GM21619 (cell line): ENCODE data around the gene CDCP2.

Experiments
- ATAC-seq: cut with Tn5 transposase; IDR thresholded peaks from one replicate; pipeline ENCODE4 v1.9.1; 2021; ENCODE audit not compliant: unreplicated experiment

The CDCP2 gene

DNA sequence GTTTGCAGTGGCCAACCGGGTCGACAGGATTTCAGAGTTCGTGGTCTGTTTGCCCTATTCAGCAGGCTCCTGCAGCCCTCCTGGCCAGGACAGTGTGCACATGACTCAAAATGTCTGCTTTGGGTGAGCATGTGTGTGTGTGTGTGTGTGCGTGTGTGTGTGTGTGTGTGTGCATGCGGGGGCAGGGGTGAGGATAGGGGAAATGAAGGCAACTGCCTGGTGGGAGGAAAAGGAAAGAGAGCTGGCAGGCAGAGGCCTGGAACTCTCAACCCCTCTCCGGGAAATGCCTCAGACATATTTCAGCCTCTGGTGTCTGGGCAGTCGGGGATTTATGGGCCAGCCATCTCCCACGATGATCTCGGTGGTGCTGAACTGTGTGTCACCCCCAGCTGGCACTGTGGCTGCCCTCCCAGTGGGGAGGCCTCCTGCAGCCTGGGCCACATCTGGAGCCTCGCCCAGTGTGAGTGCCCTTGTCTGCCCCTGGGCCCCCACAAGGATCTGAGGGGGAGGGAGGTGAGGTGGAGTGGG is 15.2 kb downstream of the CDCP2 start:
- no peak for ATAC-seq

DNA sequence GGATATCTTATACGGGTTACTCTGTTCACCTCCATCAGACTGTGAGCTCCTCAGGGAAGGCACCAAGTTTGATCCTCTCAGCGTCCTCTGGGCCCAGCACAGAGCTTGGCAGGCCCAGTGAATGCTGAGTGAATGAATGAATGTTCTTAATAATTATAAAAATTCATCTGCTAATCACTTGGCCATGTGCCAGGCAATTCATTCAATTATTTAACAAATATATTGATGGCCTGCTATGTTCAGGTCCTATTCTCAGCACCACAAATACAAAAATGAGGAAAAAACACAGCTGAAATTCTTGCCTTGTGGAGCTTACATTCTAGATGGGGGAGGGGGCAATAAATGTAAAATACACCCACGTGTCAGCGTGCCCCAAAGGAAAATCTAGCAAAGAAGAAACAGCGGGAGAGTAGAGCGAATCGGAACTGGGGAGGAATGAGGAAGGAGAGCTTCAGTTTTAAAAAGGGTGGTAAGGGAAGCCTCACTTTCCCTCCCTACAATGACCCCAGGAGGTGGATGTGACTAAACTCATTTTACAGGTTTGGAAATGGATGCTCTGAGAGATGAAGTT is 15.8 kb downstream of the CDCP2 start:
- ATAC-seq = no peak

DNA sequence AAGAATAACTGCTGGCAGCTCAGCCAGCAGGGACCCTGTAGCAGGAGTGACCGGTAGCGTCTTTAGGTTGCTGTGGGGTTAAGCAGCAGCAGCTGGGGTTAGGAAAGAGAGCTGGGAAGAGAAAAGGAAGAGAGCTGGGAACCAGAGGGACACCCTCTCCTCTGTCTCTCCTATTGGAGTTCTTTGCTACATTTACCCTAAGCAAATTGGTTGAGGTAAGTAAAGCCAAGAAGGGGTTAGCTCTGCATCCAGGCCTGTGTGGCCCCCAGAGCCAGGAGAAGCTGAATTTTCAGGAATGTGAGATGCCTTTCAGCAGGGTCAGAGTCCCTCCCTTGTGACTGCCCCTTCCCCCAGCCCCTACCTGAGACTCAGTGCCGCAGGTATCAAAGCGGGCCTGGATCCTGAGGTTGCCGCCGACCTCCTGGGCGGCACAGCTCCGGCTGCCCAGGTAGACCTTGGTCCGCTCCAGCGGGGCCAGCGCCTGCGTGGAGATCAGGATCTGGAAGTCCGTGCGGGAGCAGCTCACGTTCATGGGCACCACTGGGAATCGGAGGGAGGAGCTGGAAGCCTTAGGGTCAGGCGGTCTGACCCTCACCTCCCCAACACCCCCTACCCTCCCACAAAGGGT is 16.4 kb downstream of the CDCP2 start:
- ATAC-seq = no peak

DNA sequence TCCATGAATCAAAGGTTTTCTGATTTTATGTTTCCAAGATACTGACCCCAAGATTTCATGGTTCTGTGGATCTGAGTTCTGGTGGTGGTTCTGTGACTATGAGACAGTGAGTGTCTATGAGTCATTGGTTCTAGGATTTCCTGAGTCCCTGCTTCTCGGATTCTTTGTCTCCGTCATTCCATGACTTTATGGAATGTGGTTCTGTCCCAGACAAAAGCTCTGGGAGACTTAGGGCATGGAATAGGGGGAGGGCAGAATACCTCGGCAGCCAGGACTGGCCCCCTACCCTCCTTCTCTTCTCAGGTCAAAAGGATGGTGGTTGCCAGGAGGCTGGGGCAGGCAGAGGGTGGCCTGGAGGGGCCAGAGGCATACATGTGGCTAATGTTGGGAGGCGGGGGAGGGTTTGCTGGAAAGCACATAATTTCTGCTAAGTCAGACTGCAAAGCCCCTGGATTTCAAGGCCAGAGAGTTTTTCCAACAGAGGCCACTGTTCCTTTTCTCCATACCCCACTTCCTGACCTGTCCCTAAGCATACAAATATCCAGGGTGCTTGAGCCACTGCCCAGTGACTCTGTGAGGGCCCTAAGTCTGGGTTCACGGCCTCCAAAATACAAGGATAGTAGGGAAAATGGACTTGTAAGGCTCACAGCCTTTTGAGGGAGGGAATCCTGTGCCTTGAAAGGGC is 17.2 kb downstream of the CDCP2 start:
- ATAC-seq = no peak

DNA sequence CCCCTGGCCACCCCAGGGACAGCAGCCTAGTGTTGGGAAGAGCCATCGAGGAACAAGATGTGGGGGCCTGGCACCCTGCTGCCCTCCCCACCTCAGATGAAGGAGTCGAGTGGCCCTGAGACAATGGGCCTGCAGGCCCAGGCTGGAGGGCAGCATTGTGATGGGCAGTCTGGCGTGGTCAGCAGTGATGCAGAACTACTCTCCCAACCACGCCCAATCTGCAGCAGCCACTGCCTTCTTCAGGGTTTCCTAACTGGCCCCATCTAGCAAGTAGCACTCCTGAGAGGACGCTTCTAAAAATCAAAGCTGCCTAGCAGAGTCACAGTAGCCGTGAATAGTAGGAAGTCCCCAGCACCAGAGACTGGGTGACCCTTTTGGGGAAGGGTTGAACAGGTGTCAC is 18.5 kb downstream of the CDCP2 start:
- no peak for ATAC-seq

DNA sequence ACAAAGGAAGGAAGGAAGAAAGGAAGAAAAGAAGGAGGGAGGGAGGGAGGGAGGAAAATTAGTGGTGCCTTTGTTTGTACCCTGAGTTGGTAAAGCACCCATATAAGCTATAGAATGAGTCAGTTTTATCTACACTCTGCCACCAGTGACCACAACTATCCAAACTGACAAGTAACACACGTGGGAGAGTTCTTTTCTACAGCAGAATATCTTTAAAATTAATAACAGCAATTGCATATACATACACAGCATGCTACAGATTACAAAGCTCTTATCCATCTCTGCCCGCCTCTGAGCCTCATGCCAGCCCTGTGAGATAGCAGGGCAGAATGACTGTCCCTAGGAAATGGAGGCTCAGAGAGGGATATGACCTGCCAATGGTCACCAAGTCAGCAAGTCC is 20.3 kb downstream of the CDCP2 start:
- no peak for ATAC-seq

DNA sequence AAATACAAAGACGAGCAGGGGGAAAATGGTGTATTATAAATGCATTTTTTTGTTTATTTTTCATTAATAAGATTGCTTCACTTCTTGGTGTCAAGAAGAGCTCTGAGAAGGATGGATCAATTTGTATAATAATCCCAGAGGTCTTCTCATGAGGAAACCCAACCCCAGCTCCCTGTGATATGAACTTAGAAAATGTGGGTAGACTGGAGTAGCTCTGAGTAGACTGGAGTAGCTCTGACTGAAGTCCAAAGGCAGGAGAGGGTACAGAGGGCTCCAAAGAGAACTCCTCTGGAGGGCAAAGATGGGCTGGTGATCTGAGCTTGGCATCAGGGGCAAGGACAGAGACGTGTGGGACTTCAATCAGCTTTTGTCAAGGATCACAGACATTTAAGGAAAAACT is 21.4 kb downstream of the CDCP2 start:
- ATAC-seq = no peak

DNA sequence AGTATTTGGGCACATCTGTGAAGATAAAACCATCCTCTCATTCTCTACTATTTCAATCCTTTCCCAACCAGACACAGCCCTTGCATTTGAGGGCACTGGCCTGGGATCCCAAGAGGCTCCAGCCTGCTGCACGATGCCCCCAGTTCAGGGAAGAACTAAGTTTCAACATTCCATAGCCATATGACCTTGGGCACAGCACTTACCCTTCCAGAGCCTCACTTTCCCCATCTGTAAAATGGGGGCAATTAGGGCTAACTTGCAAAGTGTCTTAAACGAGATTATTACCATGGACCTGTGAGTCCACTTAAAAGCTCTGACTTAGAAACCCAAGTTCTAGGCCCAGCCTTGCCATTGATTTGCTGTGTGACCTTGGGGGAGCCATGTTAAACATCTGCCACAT is 22.9 kb downstream of the CDCP2 start:
- ATAC-seq = no peak

DNA sequence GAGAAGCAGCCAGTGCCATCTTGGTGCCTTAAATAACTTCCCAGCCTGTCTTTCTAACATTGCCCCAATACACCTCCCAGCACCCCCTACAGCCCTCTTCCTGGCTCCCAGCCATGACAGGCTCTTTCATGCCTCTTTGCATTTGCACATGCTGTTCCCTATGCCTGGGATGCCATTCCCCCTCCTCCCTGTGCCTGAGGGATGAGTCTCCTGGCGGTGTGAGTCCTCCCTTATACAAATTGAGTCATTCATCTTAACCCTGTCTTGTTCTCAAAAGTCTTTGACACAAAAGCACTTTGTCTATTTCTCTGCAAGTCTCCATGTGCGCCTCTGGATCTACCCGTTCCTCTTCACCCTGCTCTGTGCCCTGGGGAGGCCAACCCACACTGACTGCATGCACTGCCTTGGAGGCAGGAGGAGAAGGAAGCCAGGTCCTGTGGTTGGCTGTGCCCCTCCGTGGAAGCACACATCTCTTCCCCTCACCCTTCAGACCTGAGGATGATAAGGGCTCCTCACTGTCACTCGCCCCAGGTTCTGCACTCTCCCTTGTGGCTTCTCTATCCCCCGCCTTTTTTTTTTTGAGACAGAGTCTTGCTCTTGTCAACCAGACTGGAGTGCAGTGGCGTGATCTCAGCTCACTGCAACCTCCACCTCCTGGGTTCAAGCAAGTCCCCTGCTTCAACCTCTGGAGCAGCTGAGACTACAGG is 25.1 kb downstream of the CDCP2 start:
- no peak for ATAC-seq

DNA sequence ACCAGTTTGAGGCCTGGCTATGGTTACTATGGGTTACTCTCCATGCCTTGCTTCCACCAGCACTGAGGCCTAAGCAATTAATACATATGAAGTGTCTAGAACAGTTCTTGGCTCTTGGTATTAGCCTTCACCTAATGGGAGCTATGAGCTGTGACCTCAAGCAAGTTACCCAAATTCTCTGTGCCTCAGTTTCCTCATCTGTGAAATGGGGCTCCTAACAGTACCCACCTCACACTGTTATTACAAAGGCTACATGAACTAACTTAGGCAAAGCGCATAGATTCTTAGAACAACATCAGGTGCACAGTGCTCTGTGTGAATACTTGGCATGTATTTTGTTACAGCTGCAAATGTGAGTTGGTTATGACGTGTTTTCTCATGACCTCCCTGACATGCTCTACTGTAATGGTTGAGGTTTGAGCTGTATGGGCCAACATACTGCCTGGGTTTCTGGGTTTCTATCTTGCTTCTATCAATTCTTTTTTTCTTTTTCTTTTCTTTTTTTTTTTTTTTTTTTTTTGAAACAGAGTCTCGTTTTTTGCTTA is 26.5 kb downstream of the CDCP2 start:
- ATAC-seq = no peak

DNA sequence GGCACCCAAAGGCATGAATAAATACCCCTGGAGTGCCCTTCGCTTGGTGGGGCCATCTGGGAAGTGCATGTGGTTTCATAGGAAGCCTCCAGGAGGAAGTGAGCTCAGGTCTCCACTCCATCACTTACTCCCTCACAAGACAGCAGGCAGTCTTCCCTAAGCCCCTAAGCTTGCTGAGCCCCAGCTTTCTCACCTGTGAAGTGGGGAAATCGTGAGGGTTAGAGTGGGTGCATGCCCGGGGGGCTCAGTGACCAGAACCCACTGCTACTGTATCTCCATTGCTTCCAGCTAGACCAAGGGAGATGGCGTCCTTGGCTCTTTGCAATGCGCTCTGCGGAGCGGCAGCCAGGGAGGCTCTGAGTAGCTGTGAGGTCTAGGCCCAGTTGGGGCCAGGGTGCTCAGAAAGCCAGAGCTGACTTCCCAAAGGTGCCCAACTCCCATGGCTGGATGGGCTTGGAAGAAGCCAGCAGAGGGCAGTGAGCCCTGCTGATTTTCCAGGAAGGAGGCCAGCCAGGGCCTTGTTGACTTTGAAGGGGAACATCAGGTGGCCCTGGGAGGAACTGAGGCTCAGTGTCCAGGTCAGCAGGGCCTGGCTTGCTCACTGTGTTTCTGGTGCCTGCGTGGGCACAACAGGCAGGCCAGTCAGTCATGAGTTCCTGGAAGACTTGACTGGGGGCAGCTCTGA is 27.3 kb downstream of the CDCP2 start:
- no peak for ATAC-seq

DNA sequence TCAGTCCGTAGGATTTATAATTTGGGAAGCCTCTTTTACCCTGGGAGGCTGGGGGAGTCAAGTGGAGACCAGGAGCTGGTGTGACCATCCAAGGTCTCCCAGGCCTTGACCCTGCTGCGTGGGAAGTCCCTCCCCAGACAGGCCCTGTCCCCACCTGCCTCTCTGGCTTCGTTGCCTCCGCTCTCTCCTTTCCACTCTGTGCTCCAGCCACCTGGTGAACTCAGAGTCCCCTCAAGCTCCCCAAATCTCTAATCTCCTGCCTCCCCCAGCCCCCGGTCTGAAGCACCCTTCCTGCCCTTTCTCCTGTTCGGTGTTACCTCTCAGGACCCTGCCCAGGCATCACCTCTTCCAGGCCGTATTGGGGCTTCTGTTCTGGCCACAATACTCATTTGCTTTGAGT is 27.9 kb downstream of the CDCP2 start:
- no peak for ATAC-seq

DNA sequence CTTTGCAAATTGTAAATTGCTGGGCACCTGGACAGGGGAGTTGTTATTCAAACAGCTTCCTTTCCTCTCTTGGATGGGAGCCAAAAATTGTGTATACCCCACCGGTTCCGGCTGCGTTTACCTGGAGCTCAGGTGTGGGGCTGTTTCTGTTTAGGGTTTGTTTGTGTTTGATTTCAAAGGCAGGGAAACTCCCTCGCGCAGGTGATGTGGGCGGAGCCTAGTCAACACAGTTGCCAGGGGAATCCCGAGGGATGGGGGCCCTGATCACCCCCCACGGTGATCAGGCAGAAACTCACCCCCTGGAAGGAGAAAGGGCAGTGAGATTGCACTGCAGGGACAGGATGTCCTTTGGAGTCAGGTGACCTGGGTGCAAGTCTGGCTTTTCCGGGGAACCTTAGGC is 28.3 kb downstream of the CDCP2 start:
- no peak for ATAC-seq

DNA sequence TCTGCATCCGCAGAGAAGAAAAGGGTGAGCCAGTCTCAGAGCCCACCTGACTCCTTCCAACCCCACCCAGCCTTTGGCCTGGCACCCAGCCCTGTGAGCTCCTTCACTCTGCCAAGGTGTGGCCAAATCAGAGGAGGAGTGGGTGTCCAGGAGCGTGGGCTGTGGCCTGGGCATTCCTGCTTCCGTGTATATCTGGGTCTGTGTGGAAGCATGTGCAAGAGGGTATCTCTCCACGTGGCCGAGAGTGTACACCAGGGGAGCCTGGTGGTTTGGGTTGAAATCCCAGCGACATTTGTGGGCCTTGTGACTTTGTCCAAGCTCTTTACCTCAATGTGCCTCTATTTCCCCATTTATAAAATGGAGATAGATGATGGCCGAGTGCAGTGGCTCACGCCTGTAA is 29.8 kb downstream of the CDCP2 start:
- ATAC-seq = no peak

DNA sequence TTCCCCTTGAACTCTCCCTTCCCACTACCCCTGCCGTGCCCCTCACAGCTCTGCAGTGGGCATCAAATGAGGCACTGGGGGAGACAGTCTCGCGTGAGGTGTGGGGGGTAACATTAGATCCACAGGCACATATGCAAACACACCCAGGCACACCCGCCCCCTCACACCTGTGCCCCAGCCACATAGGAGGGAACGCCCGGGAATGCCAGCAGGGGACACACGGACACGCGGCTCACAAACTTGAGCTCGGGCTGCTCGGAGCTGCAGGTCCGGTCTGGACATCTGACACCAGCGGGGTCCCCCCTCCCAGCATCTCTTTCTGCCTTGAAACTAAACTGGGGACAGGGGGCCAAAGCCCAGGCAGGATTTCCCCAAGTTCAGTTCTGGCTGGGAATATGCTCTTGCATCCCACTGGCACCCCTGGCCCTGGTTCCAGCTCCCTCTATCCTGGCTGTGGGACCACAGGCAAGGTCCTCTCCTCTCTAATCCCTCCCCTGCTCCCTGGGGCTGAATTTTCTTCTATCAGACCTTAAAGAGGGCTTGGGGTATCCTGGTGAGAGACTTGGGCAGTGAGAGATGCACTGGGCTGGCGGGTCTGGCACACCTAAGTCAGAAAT is 30.6 kb downstream of the CDCP2 start:
- no peak for ATAC-seq

DNA sequence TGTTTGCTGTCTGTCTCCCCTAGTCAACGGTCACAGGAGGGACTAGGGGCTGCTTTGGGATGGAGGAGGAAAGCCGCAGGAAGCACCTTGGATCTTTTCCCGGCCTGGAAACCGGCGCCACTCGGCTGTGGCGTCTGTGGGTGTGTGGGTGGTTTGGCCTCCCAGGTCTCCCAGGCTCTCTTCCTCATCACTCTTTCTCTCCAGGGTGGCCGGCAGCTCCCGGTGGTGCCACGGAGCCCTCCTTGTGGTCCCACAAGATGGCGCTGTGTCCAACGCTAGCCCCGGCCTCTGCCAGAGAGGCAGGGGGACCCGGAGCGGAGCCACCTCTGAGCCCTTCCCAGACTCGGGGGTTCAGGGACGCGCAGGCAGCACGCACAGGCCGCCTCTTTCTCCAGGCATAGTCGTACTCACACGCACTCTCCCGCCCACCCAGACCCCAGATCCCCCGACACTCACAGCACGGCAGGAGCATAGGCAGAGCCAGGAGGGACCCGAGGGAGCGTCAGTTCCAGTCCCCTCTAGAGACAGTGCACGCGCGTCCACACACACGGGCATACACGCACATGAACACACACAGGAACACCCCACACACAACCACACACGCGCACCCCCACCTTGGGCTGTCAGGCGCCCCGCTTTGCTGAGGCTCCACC is 31.2 kb downstream of the CDCP2 start:
- ATAC-seq = no peak

DNA sequence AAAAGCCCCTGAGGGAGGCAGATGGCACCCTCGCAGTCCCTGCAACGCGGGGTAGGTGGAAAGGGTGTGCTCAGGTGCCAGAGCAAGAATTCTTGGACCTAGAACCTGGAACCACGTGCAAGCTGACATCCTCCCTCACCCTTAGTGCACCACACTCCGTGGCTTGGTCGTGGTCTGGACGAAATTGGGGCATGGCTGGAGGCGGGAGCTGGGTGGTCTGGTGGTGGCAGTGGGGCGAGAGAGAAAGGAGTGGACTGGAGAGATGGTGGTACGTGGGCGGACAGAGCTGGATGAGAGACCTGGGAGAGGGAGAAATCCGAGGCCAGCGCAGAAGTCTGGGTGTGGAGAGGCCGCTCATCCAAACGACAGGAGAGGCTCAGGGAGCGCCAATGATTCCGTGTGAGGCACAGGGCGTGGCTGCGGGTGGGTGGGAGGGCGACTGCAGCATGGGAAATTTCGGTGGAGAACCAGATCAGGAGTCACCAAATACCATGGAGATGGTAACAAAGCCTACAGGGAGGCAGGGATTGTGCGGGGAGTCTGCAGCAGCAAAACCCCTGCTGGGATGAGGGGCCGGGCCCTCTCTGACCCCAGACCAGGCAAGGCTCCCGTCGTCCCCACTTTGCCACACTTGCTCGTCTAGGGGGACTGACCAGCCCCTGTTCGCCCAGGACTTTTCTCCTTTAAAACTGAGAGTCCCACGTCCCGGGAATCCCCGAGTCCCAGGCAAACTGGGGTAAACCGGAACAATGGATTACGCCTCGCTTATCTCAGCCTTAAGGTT is 31.9 kb downstream of the CDCP2 start:
- no peak for ATAC-seq

DNA sequence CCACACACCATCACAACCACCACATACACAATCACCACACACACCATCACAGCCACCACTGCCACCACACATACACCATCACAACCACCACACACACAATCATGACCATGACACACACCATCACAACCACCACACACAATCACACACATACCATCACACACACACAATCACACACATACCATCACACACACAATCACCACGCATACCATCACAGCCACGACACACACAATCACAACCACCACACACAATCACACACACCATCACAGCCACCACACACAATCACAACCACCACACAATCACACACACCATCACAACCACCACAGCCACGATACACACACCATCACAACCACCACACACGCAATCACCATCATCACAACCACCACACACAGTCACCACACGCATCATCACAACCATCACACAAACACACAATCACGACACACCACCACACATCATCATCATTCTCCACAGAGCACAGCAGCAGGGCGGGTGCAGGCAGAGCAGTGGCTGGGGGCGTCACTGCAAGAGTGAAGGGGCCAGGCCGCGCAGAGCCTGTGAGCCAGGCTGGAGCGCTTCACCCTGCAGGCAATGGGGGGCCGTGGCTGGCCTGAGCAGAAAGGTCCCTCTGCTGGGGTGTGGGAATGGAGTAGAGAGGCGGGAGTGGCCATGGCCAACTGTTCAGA is 32.6 kb downstream of the CDCP2 start:
- ATAC-seq = no peak

DNA sequence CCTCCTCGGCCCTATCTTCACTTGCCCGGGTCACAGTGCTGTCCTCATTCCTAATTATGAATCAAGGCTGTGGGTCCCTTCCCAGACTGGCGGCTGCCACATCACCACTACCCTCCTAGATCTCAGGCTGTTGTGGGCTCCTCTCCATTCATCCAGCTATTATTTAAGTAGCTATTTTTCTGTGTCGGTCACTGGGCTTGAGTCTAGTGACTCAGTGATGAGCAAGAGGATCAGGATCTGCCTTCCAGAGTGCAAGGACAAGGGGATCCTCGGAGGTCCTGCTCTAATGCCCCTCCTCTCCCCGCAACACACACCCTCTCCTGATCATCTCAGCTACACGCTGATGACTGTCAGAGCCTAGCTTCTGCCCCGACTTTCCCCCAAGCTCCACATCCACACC is 34.1 kb downstream of the CDCP2 start:
- ATAC-seq = no peak
